Progenitor cell of endocrine pancreas (in vitro differentiated cells): Measurements from ENCODE around the gene GPR68. TPM values are rescaled to one million over a fixed set of nuclear protein-coding genes. Genes with fewer than 3 reads are reported as not detected.
"Not testable (repeated sequence)": the region's sequence is repeated elsewhere in the genome, so short reads cannot be mapped to it uniquely, and the experiment has no call there.

Source experiments
- DNase-seq: peaks from one replicate; pipeline ENCODE4 v3.0.0; 2021; ENCODE audit warnings: low spot score; ENCODE audit not compliant: unreplicated experiment
- H3K27ac Mint-ChIP-seq: 2 replicates; pipeline ENCODE4 v1.8.0; 2021; ENCODE audit warnings: mild to moderate bottlenecking, moderate library complexity, mixed read lengths
- H3K27me3 Mint-ChIP-seq: 2 replicates; pipeline ENCODE4 v1.8.0; 2021; ENCODE audit warnings: mixed read lengths
- H3K36me3 Mint-ChIP-seq: 2 replicates; pipeline ENCODE4 v1.8.0; 2022; ENCODE audit warnings: mixed read lengths; ENCODE audit not compliant: insufficient read depth
- H3K4me1 Mint-ChIP-seq: 2 replicates; pipeline ENCODE4 v1.8.0; 2021; ENCODE audit warnings: low read depth, mixed read lengths
- H3K4me3 Mint-ChIP-seq: 2 replicates; pipeline ENCODE4 v1.8.0; 2021; ENCODE audit warnings: low read depth, mild to moderate bottlenecking, moderate library complexity, mixed read lengths
- H3K9me3 Mint-ChIP-seq: 2 replicates; pipeline ENCODE4 v1.8.0; 2021; ENCODE audit warnings: low read depth, mixed read lengths
- total RNA-seq: library from RNA; stranded (reverse); gene quantifications from 2 replicates; pipeline ENCODE4 v1.2.1, GENCODE V29; 2021
- TF ChIP-seq, protein P1 (sequence below): fragments of 200-600 bp; sonication (generic); IDR thresholded peaks from one replicate; pipeline ENCODE4 v1.5.0; 2021; ENCODE audit warnings: antibody characterized with exemption, mild to moderate bottlenecking; ENCODE audit not compliant: unreplicated experiment

Gene GPR68
- total RNA-seq, 1 donor from 2014 or later: 0.31 TPM

DNA sequence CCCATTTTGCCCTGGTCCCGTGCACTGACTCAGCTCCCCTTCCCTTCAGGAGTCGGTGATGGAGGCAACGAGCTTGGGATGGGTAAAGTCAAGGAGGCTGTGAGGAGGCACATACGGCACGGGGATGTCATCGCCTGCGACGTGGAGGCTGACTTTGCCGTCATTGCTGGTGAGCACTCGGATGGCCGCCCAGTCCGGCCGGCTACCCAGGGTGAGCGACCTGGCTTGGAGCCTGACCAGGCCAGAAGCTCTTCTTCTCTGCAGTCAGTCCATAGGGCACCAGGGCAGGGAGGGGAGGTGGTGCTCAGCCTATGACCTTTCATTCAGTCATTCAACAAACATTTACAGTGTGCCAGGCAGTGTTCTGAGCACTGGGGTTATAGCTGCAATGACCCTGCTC is 39.8 kb downstream of the GPR68 start:
- Mint-ChIP-seq H3K4me3 (no peak overlapping the region), H3K27me3 (no peaks in the 10 kb centered on the region), H3K9me3 (peaks cover 1% of the 10 kb centered on the region), H3K4me1 (no peaks in the 10 kb centered on the region), H3K36me3 (peaks cover 41% of the 10 kb centered on the region), H3K27ac (no peak overlapping the region)
- TF ChIP-seq, protein P1, sequence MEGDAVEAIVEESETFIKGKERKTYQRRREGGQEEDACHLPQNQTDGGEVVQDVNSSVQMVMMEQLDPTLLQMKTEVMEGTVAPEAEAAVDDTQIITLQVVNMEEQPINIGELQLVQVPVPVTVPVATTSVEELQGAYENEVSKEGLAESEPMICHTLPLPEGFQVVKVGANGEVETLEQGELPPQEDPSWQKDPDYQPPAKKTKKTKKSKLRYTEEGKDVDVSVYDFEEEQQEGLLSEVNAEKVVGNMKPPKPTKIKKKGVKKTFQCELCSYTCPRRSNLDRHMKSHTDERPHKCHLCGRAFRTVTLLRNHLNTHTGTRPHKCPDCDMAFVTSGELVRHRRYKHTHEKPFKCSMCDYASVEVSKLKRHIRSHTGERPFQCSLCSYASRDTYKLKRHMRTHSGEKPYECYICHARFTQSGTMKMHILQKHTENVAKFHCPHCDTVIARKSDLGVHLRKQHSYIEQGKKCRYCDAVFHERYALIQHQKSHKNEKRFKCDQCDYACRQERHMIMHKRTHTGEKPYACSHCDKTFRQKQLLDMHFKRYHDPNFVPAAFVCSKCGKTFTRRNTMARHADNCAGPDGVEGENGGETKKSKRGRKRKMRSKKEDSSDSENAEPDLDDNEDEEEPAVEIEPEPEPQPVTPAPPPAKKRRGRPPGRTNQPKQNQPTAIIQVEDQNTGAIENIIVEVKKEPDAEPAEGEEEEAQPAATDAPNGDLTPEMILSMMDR: no peak
- no peak for DNase-seq

DNA sequence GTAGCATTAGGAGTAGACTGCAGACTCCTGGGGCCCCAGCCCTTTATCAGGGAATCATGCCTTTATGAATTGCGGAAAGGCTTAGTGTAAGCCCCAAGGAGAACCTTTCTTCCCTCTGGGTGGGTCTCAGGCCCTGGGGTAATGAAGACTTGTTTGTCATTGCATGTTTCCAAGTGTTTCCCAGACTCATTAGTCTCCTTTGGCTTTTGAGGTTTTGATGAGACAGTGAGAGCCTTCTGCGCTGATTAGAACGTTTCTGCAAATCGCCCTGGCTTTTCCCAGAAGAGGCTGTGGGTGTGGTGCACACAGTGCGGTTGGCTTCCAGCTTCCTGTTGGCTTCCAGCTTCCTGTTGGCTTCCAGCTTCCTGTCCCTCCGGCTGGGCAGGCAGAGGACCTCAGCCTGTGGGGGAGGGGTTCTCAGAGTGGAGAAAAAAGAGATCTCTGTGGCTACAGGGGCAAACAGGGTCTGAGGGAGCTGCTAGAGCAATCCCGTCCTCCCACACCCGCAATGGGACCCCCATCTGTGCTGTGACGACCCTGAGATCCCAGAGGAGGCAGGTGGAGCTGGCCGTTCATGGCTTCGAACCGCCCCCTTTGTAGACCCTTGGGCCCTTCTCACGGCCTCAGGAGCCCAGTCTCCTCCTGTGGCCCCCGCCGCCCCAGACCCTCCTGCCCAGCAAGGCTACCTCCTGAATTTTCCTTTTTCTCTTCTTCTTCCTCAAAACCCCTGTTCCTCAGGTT is 42.1 kb downstream of the GPR68 start:
- H3K4me1 Mint-ChIP-seq: no peaks in the 10 kb centered on the region
- no peaks in the 10 kb centered on the region for H3K27me3 Mint-ChIP-seq
- H3K9me3 Mint-ChIP-seq: no peaks in the 10 kb centered on the region
- no peak for DNase-seq
- no peak overlapping the region for H3K27ac Mint-ChIP-seq
- H3K36me3 Mint-ChIP-seq: peaks cover 38% of the 10 kb centered on the region
- TF ChIP-seq, protein P1: no peak
- H3K4me3 Mint-ChIP-seq: no peak overlapping the region

DNA sequence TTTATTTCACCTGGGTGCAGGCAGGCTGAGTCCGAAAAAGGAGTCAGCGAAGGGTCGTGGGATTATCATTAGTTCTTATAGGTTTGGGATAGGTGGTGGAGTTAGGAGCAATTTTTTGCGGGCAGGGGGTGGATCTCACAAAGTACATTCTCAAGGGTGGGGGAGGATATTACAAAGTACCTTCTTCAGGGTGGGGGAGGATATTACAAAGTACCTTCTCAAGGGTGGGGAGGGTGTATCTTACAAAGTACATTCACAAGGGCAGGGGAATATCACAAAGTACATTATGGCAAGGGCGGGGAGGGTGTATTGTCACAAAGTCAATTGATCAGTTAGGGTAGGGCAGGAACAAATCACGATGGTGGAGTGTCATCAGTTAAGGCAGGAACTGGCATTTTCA is 43.7 kb downstream of the GPR68 start:
- H3K27me3 Mint-ChIP-seq, H3K27ac Mint-ChIP-seq, H3K4me3 Mint-ChIP-seq, H3K4me1 Mint-ChIP-seq, H3K9me3 Mint-ChIP-seq, DNase-seq: not testable (repeated sequence)
- H3K36me3 Mint-ChIP-seq: peaks cover 36% of the 10 kb centered on the region

- Mint-ChIP-seq H3K4me3 (no peak overlapping the region), H3K36me3 (peaks cover 31% of the 10 kb centered on the region), H3K4me1 (no peaks in the 10 kb centered on the region), H3K9me3 (no peaks in the 10 kb centered on the region), H3K27ac (no peak overlapping the region), H3K27me3 (no peaks in the 10 kb centered on the region)
- TF ChIP-seq, protein P1: no peak
- no peak for DNase-seq
Measured at GRCh38 chr14:91197631-91198030, 46.9 kb downstream of the GPR68 start.

DNA sequence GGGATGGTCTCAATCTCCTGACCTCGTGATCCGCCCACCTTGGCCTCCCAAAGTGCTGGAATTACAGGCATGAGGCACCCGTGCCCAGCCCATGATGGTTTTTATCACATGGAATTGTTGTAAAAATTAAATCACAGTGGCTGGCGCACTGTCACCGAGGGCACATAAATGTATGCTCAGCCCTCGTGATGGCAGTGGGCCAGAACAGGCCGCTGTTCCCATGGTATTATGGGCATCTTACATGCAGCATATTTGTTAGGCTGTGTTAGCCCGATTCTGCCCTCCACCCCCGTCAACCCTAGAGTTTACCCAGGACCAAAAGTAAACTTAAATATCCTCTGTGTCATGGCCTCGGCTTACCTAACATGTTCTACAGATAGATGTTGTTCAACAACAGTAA is 48.6 kb downstream of the GPR68 start:
- no peak overlapping the region for H3K4me3 Mint-ChIP-seq
- DNase-seq: no peak
- TF ChIP-seq, protein P1: no peak

DNA sequence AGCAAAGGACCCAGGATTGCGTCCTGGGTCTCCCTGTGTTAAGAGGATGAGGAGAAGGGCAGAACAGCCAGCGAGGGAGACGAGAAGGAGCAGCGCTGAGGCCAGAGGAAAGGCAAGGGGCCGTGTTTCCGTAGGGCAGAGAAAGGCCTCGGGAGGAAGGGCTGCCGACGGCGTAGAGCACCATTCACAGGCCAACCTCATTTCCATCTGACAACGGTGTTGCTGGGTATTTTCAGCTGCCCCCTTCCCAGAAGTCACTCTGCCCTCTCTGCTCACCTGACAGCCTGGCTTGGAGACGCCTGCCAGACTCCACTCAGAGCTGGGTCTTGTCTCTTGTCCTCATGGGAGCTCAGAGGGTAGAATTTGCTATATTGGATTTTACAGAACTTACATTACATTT is 51.4 kb downstream of the GPR68 start:
- Mint-ChIP-seq H3K36me3 (peaks cover 34% of the 10 kb centered on the region), H3K27me3 (no peaks in the 10 kb centered on the region), H3K4me1 (no peaks in the 10 kb centered on the region), H3K27ac (no peak overlapping the region), H3K9me3 (no peaks in the 10 kb centered on the region), H3K4me3 (no peak overlapping the region)
- DNase-seq: no peak
- TF ChIP-seq, protein P1: no peak

More for the DNA sequence above, 48.6 kb downstream of the GPR68 start:
- no peak overlapping the region for H3K27ac Mint-ChIP-seq
- peaks cover 36% of the 10 kb centered on the region for H3K36me3 Mint-ChIP-seq
- no peaks in the 10 kb centered on the region for H3K27me3 Mint-ChIP-seq
- no peaks in the 10 kb centered on the region for H3K4me1 Mint-ChIP-seq
- H3K9me3 Mint-ChIP-seq: no peaks in the 10 kb centered on the region
